GM18498 (cell line): Measurements from ENCODE around the gene MAMLD1.

Source experiments
- ATAC-seq: cut with Tn5 transposase; IDR thresholded peaks from one replicate; pipeline ENCODE4 v1.9.1; 2021; ENCODE audit warnings: mild to moderate bottlenecking, moderate library complexity; ENCODE audit not compliant: unreplicated experiment

The MAMLD1 gene

DNA sequence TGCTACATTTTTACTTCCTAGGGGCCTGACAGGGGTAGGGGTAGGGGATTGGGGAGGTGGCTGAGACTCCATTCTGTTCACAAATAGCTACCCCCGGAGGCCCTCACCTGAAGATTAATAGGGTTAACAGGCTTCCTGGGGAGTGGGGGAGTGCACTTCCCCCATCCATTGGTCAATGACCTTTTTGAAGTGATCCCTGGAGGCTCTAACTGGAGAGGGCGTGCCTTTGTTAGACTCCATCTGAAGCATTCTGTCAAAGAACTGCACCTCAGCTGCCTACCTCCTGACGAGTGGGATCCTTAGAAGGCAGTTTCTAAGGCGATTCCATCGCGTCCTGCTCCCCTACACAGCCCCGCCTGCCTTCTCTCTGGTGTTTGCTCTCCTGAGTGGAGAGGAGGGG, 195.3 kb downstream of the MAMLD1 start:
- no peak for ATAC-seq
